Mucosa of descending colon (tissue), 3 donors: Measurements from ENCODE around the gene ZNF497. TPM values are rescaled to one million over a fixed set of nuclear protein-coding genes. Genes with fewer than 3 reads are reported as not detected.

ENCODE experiments used
- ATAC-seq: fragments of 200-7000 bp; cut with Tn5 transposase; one replicate; pipeline ENCODE4 v1.9.1; 2020; ENCODE audit warnings: mild to moderate bottlenecking, moderate library complexity
- DNase-seq, 3 donors: peaks; one replicate each; pipeline ENCODE4 v3.0.0-alpha.2; 2020
- H3K36me3 ChIP-seq: fragments of 200-600 bp; one replicate; pipeline ENCODE4 v1.8.0; 2021; ENCODE audit warnings: low read depth, mild to moderate bottlenecking
- H3K4me1 ChIP-seq: fragments of 200-600 bp; one replicate; pipeline ENCODE4 v1.8.0; 2021; ENCODE audit warnings: low read depth, mild to moderate bottlenecking
- H3K4me3 ChIP-seq: fragments of 200-600 bp; one replicate; pipeline ENCODE4 v1.8.0; 2021; ENCODE audit warnings: mild to moderate bottlenecking
- H3K9me3 ChIP-seq: fragments of 200-600 bp; one replicate; pipeline ENCODE4 v1.8.0; 2021; ENCODE audit warnings: mild to moderate bottlenecking
- intact Hi-C, 2 donors: fragments of 100-400 bp; cut with DNase I in 1 of 2; cut with micrococcal nuclease in 1 of 2; formaldehyde crosslinking; loops; one replicate each; pipeline versions ENCODE4 v1.11.0 to v1.11.1; 2022; cut with DNase I, micrococcal nuclease
- total RNA-seq, 3 donors: library from RNA; stranded (reverse); fragmentation: NEBNext Ultra II Directional in 2 of 3; extraction: Animal tissue kit (Norgen Biotek cat#: 25700) in 2 of 3; gene quantifications; one replicate each; pipeline versions ENCODE4 v1.2.1 to v1.2.4, GENCODE V29; 2021 to 2023
- TF ChIP-seq, protein P1 (sequence below): fragments of 200-600 bp; IDR thresholded peaks from one replicate; pipeline ENCODE4 v1.8.0; 2022; ENCODE audit warnings: antibody characterized with exemption, mild to moderate bottlenecking
- donor health status: DM: no; HTN: no; CAD: no; lungs with moderate emphysema.
- donor health status: DM: no; HTN: no; CAD: no.
- donor health status: DM: no; HTN: yes; CAD: no.

The ZNF497 gene
- total RNA-seq, 3 donors from 2014 or later = 1.1 to 1.9 (median 1.2) TPM

- intact Hi-C loops = no loop called here
- peak; percentile 46 to 80 (median 69) for DNase-seq
- Histone ChIP-seq H3K4me1 (no peaks in the 10 kb centered on the region), H3K9me3 (no peaks in the 10 kb centered on the region), H3K4me3 (peak overlapping the region; percentile 6), H3K36me3 (no peaks in the 10 kb centered on the region)
- TF ChIP-seq, protein P1, sequence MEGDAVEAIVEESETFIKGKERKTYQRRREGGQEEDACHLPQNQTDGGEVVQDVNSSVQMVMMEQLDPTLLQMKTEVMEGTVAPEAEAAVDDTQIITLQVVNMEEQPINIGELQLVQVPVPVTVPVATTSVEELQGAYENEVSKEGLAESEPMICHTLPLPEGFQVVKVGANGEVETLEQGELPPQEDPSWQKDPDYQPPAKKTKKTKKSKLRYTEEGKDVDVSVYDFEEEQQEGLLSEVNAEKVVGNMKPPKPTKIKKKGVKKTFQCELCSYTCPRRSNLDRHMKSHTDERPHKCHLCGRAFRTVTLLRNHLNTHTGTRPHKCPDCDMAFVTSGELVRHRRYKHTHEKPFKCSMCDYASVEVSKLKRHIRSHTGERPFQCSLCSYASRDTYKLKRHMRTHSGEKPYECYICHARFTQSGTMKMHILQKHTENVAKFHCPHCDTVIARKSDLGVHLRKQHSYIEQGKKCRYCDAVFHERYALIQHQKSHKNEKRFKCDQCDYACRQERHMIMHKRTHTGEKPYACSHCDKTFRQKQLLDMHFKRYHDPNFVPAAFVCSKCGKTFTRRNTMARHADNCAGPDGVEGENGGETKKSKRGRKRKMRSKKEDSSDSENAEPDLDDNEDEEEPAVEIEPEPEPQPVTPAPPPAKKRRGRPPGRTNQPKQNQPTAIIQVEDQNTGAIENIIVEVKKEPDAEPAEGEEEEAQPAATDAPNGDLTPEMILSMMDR = no peak
- ATAC-seq = peak; percentile 94
Observed at GRCh38 chr19:58346961-58347929, 15.3 kb downstream of the ZNF497 start.

GRCh38 chr19:58345558-58345957 lies 17.0 kb downstream of the ZNF497 start:
- DNase-seq (no peak), ATAC-seq (no peak)
- Histone ChIP-seq H3K36me3 (no peaks in the 10 kb centered on the region), H3K4me1 (no peaks in the 10 kb centered on the region), H3K4me3 (no peak overlapping the region), H3K9me3 (no peaks in the 10 kb centered on the region)
- TF ChIP-seq, protein P1 = no peak
- intact Hi-C loops = no loop called here

DNA sequence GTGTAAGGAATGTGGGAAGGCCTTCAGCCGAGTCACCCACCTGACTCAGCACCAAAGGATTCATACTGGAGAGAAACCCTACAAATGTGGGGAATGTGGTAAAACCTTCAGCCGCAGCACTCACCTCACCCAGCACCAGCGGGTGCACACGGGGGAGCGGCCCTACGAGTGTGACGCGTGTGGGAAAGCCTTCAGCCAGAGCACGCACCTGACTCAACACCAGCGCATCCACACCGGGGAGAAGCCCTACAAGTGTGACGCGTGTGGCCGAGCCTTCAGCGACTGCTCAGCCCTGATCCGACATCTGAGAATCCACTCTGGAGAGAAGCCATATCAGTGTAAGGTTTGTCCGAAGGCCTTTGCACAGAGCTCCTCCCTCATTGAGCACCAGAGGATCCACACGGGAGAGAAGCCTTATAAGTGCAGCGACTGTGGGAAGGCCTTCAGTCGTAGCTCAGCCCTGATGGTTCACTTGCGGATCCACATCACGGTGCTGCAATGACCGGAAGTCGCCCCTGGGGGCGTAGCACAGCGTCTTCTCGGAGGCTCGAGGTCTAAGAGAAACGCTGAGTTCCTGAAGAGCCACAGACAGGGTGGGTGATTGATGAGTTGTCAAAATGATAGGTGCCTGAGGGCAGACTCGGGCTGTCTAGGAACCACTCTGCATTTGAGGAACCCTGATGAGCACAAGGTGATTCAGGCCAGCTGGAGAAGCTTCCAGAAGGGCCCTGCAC lies 23.6 kb downstream of the ZNF497 start:
- DNase-seq (no peak), ATAC-seq (no peak)
- H3K9me3 ChIP-seq = no peaks in the 10 kb centered on the region
- no peaks in the 10 kb centered on the region for H3K4me1 ChIP-seq
- intact Hi-C loops = no loop called here
- no peak overlapping the region for H3K4me3 ChIP-seq
- TF ChIP-seq, protein P1 = no peak
- no peaks in the 10 kb centered on the region for H3K36me3 ChIP-seq

DNA sequence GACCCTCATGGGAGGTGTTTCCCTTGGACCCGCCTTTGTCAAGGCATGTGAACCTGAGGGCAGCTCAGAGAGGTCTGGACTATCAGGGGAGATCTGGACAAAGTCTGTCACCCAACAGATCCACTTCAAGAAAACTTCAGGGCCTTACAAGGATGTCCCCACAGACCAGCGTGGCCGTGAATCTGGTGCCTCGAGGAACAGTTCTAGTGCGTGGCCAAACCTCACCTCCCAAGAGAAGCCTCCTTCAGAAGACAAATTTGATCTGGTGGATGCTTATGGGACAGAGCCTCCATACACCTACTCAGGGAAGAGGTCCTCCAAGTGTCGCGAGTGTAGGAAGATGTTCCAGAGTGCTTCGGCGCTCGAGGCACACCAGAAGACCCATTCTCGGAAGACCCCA lies 24.2 kb downstream of the ZNF497 start:
- TF ChIP-seq, protein P1 = no peak
- Histone ChIP-seq H3K36me3 (no peaks in the 10 kb centered on the region), H3K9me3 (no peaks in the 10 kb centered on the region), H3K4me3 (no peak overlapping the region), H3K4me1 (no peaks in the 10 kb centered on the region)
- ATAC-seq (no peak), DNase-seq (no peak)
- intact Hi-C loops = no loop called here

- H3K4me1 ChIP-seq = no peaks in the 10 kb centered on the region
- H3K36me3 ChIP-seq = no peaks in the 10 kb centered on the region
- ATAC-seq (no peak), DNase-seq (no peak)
- TF ChIP-seq, protein P1 = no peak
- intact Hi-C loops = no loop called here
- no peak overlapping the region for H3K4me3 ChIP-seq
- H3K9me3 ChIP-seq = no peaks in the 10 kb centered on the region
Observed at GRCh38 chr19:58336820-58337219, 25.7 kb downstream of the ZNF497 start.
